WTC11 (cell line): ENCODE data around the gene SMPDL3A.

Experiments
- CTCF ChIP-seq: fragments of 200-600 bp; IDR thresholded peaks from 2 replicates; pipeline ENCODE4 v1.8.0; 2022; ENCODE audit warnings: antibody characterized with exemption
- ELF4 ChIP-seq: sonication (generic); formaldehyde crosslinking; IDR thresholded peaks from 2 replicates; pipeline ENCODE4 v1.8.1; 2022; ENCODE audit warnings: low read depth, mild to moderate bottlenecking, moderate library complexity, missing genetic modification reagents
- JUN ChIP-seq: sonication (generic); formaldehyde crosslinking; IDR thresholded peaks from 2 replicates; pipeline ENCODE4 v1.8.0; 2023; ENCODE audit warnings: mild to moderate bottlenecking, missing genetic modification reagents
- MXD4 ChIP-seq: fragments of 250-450 bp; sonication (Bioruptor Pico); IDR thresholded peaks from 2 replicates; pipeline ENCODE4 v1.8.0; 2021; ENCODE audit warnings: mild to moderate bottlenecking, moderate library complexity, borderline replicate concordance
- NFE2L1 ChIP-seq: sonication (generic); formaldehyde crosslinking; IDR thresholded peaks from 2 replicates; pipeline ENCODE4 v1.8.1; 2023; ENCODE audit warnings: missing genetic modification reagents
- NR2C2 ChIP-seq: sonication (generic); formaldehyde crosslinking; IDR thresholded peaks from 2 replicates; pipeline ENCODE4 v1.8.0; 2022; ENCODE audit warnings: mild to moderate bottlenecking, missing genetic modification reagents
- SP1 ChIP-seq: sonication (generic); formaldehyde crosslinking; conservative IDR thresholded peaks from 2 replicates; pipeline ENCODE4 v1.8.1; 2022; ENCODE audit warnings: missing genetic modification reagents
- TCF7 ChIP-seq: sonication (generic); formaldehyde crosslinking; IDR thresholded peaks from 2 replicates; pipeline ENCODE4 v1.8.0; 2022; ENCODE audit warnings: mild to moderate bottlenecking, low read depth, missing genetic modification reagents, moderate library complexity
- TEAD4 ChIP-seq: sonication (generic); formaldehyde crosslinking; IDR thresholded peaks from 2 replicates; pipeline ENCODE4 v1.8.0; 2022; ENCODE audit warnings: mild to moderate bottlenecking, missing genetic modification reagents
- USF1 ChIP-seq: sonication (generic); formaldehyde crosslinking; IDR thresholded peaks from 2 replicates; pipeline ENCODE4 v1.8.0; 2022; ENCODE audit warnings: mild to moderate bottlenecking, missing genetic modification reagents
- ZNF423 ChIP-seq: fragments of 250-450 bp; sonication (Bioruptor Pico); IDR thresholded peaks from 2 replicates; pipeline ENCODE4 v2.1.2; 2022; ENCODE audit warnings: mild to moderate bottlenecking, moderate library complexity
- TF ChIP-seq, protein P1 (sequence below): sonication (generic); formaldehyde crosslinking; IDR thresholded peaks from 2 replicates; pipeline ENCODE4 v1.8.0; 2022; ENCODE audit warnings: mild to moderate bottlenecking, missing genetic modification reagents

- TF ChIP-seq USF1 (CRISPR knock-in tag): no peak
- TF ChIP-seq ZNF423 (CRISPR knock-in tag): no peak
- no peak for TF ChIP-seq CTCF
- TF ChIP-seq MXD4 (CRISPR knock-in tag): no peak
- TF ChIP-seq NFE2L1 (CRISPR knock-in tag): no peak
- TF ChIP-seq JUN: no peak
- no peak for TF ChIP-seq TCF7 (CRISPR knock-in tag)
- TF ChIP-seq SP1 (CRISPR knock-in tag): no peak
- TF ChIP-seq, protein P1, sequence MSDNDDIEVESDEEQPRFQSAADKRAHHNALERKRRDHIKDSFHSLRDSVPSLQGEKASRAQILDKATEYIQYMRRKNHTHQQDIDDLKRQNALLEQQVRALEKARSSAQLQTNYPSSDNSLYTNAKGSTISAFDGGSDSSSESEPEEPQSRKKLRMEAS (CRISPR knock-in tag): no peak
- no peak for TF ChIP-seq ELF4
- no peak for TF ChIP-seq TEAD4 (CRISPR knock-in tag)
- TF ChIP-seq NR2C2 (CRISPR knock-in tag): no peak
Measured at GRCh38 chr6:122839906-122840305, 50.8 kb downstream of the SMPDL3A start.
